HL-60 (cell line): Measurements from ENCODE around the gene DYRK1A.

Experiments
- CTCF ChIP-seq: IDR thresholded peaks from one replicate; pipeline ENCODE4 v1.5.1; 2011; ENCODE audit warnings: low read length, control low read depth, inconsistent platforms; ENCODE audit not compliant: insufficient read depth
- POLR2AphosphoS5 ChIP-seq: IDR thresholded peaks from 2 replicates; pipeline ENCODE4 v1.6.1; 2012; ENCODE audit warnings: low read depth

GRCh38 chr21:37537391-37537996 lies 170.9 kb downstream of the DYRK1A start:
- TF ChIP-seq CTCF (no peak), POLR2AphosphoS5 (no peak)
